ENCODE results near the gene ADARB2. TPM values are rescaled to one million over a fixed set of nuclear protein-coding genes. Genes with fewer than 3 reads are reported as not detected.
"Not testable (repeated sequence)": the region's sequence is repeated elsewhere in the genome, so short reads cannot be mapped to it uniquely, and the experiment has no call there.

The ADARB2 gene
- 0.10 TPM in 1 of 2 replicates, not detected in the other for total RNA-seq

- DNase-seq (ENCODE audit: low read depth): peak; percentile 17
Observed at GRCh38 chr10:1737222-1738061, at the start of gene ADARB2. ADARB2 (minus strand) TSS chr10:1737525.

- no peak for DNase-seq (ENCODE audit: low read depth)
Observed at GRCh38 chr10:1785835-1786234, 48.5 kb upstream of the ADARB2 start.

GRCh38 chr10:1782841-1783240 lies 45.5 kb upstream of the ADARB2 start:
- DNase-seq (ENCODE audit: low read depth): no peak

GRCh38 chr10:1779796-1780195 lies 42.5 kb upstream of the ADARB2 start:
- DNase-seq (ENCODE audit: low read depth): no peak

GRCh38 chr10:1778375-1778969 lies 41.1 kb upstream of the ADARB2 start:
- DNase-seq (ENCODE audit: low read depth): no peak

GRCh38 chr10:1776127-1776662 lies 38.9 kb upstream of the ADARB2 start:
- no peak for DNase-seq (ENCODE audit: low read depth)

- DNase-seq (ENCODE audit: low read depth): no peak
Observed at GRCh38 chr10:1774796-1775195, 37.5 kb upstream of the ADARB2 start.

- not testable (repeated sequence) for DNase-seq (ENCODE audit: low read depth)
Observed at GRCh38 chr10:1773204-1773603, 35.9 kb upstream of the ADARB2 start.

- DNase-seq (ENCODE audit: low read depth): no peak
Observed at GRCh38 chr10:1766049-1766448, 28.7 kb upstream of the ADARB2 start.

- no peak for DNase-seq (ENCODE audit: low read depth)
Observed at GRCh38 chr10:1762076-1762475, 24.8 kb upstream of the ADARB2 start.

- DNase-seq (ENCODE audit: low read depth): no peak
Observed at GRCh38 chr10:1754506-1755153, 17.3 kb upstream of the ADARB2 start.

- DNase-seq (ENCODE audit: low read depth): no peak
Observed at GRCh38 chr10:1752153-1752552, 14.8 kb upstream of the ADARB2 start.

GRCh38 chr10:1747590-1748157 lies 10.3 kb upstream of the ADARB2 start:
- no peak for DNase-seq (ENCODE audit: low read depth)

GRCh38 chr10:1746796-1747195 lies 9.5 kb upstream of the ADARB2 start:
- no peak for DNase-seq (ENCODE audit: low read depth)

GRCh38 chr10:1745780-1746456 lies 8.6 kb upstream of the ADARB2 start:
- DNase-seq (ENCODE audit: low read depth): no peak

GRCh38 chr10:1744524-1744923 lies 7.2 kb upstream of the ADARB2 start:
- DNase-seq (ENCODE audit: low read depth): no peak

GRCh38 chr10:1743141-1743540 lies 5.8 kb upstream of the ADARB2 start:
- DNase-seq (ENCODE audit: low read depth): no peak

- no peak for DNase-seq (ENCODE audit: low read depth)
Observed at GRCh38 chr10:1741450-1741849, 4.1 kb upstream of the ADARB2 start.

- no peak for DNase-seq (ENCODE audit: low read depth)
Observed at GRCh38 chr10:1739751-1740150, 2.4 kb upstream of the ADARB2 start.

- DNase-seq (ENCODE audit: low read depth): no peak
Observed at GRCh38 chr10:1738950-1739349, 1.6 kb upstream of the ADARB2 start.

GRCh38 chr10:1736972-1737221 lies 428 bp downstream of the ADARB2 start:
- DNase-seq (ENCODE audit: low read depth): no peak

Data from renal cortical epithelial cell (primary cell).